ENCODE results near the gene KIF9. TPM values are rescaled to one million over a fixed set of nuclear protein-coding genes. Genes with fewer than 3 reads are reported as not detected.

The KIF9 gene, protein sequence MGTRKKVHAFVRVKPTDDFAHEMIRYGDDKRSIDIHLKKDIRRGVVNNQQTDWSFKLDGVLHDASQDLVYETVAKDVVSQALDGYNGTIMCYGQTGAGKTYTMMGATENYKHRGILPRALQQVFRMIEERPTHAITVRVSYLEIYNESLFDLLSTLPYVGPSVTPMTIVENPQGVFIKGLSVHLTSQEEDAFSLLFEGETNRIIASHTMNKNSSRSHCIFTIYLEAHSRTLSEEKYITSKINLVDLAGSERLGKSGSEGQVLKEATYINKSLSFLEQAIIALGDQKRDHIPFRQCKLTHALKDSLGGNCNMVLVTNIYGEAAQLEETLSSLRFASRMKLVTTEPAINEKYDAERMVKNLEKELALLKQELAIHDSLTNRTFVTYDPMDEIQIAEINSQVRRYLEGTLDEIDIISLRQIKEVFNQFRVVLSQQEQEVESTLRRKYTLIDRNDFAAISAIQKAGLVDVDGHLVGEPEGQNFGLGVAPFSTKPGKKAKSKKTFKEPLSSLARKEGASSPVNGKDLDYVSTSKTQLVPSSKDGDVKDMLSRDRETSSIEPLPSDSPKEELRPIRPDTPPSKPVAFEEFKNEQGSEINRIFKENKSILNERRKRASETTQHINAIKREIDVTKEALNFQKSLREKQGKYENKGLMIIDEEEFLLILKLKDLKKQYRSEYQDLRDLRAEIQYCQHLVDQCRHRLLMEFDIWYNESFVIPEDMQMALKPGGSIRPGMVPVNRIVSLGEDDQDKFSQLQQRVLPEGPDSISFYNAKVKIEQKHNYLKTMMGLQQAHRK
- 1 to 10 TPM; 1.7 to 8.6 (median 6.6) TPM for total RNA-seq

DNA sequence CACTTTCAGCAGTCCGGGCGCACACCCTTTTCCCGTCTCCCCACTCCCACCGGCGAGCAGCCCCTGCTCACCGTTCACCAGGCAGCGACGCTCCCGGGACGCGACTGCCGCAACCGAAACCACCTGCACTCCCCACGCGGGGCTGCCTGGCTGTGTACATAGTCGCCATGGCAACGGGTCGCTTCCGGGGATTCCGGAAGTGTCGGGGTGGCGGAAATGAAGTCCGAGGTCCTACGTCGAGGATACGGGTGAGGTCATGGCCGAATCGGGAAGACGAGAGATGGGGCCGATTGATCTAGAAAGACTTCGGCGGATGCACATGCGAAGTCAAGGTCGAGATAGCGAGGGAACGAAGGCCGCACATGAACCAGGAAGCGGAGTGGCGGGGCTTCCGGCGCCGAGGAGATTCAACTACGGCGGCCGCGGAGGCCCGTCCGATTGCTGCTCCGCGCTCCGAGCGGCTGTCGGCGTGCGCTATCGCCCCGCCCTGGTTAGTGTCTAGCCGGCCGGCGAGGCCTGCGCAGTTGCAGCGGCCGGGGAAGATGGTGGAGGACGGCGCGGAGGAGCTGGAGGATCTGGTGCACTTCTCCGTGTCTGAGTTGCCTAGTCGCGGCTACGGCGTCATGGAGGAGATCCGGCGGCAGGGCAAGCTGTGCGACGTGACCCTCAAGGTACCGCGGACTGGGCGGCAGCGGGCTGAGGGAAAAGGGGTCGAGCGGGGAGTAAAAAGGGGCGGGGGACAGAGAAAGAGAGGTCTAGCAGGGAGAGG is at the start of gene KIF9, which contains the start of gene KLHL18:
Gene KIF9, minus strand, starts transcription at position 376 of the 769 bp plus-strand sequence. CDS start 5,425 bp downstream, outside the sequence.
Gene KLHL18, plus strand, starts transcription at position 521 of the 769 bp plus-strand sequence. Its CDS starts 22 bp downstream, at position 543.
- no peaks in the 10 kb centered on the region for H3K9me3 ChIP-seq
- 0% methylated on average over 2 to 27 of the region's 82 CpGs for WGBS, 2 donors (ENCODE audit: low coverage in 1 of 2)
- H3K27me3 ChIP-seq = no peaks in the 10 kb centered on the region
- H3K4me3 ChIP-seq = peak within 1 kb of the TSS; percentile 40 to 84
- H3K27ac ChIP-seq = peak within 1 kb of the TSS; percentile 69 to 96 (median 92)
- H3K4me1 ChIP-seq = peaks cover 0 to 49% (median 28%) of the 10 kb centered on the region in 3 donors
- H3K36me3 ChIP-seq = peaks cover 0 to 6% of the 10 kb centered on the region in 2 donors
- TF ChIP-seq EP300 (IDR thresholded peaks at IDR 0.05) = no peak
- TF ChIP-seq, protein P1, sequence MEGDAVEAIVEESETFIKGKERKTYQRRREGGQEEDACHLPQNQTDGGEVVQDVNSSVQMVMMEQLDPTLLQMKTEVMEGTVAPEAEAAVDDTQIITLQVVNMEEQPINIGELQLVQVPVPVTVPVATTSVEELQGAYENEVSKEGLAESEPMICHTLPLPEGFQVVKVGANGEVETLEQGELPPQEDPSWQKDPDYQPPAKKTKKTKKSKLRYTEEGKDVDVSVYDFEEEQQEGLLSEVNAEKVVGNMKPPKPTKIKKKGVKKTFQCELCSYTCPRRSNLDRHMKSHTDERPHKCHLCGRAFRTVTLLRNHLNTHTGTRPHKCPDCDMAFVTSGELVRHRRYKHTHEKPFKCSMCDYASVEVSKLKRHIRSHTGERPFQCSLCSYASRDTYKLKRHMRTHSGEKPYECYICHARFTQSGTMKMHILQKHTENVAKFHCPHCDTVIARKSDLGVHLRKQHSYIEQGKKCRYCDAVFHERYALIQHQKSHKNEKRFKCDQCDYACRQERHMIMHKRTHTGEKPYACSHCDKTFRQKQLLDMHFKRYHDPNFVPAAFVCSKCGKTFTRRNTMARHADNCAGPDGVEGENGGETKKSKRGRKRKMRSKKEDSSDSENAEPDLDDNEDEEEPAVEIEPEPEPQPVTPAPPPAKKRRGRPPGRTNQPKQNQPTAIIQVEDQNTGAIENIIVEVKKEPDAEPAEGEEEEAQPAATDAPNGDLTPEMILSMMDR (IDR thresholded peaks at IDR 0.05) = peak in 1 of 4 experiments; percentile 32
- peak; percentile 71 for TF ChIP-seq POLR2A (IDR thresholded peaks at IDR 0.05)
- peak; percentile 85 for TF ChIP-seq POLR2AphosphoS5 (IDR thresholded peaks at IDR 0.05)
- ATAC-seq = peak; percentile 95

DNA sequence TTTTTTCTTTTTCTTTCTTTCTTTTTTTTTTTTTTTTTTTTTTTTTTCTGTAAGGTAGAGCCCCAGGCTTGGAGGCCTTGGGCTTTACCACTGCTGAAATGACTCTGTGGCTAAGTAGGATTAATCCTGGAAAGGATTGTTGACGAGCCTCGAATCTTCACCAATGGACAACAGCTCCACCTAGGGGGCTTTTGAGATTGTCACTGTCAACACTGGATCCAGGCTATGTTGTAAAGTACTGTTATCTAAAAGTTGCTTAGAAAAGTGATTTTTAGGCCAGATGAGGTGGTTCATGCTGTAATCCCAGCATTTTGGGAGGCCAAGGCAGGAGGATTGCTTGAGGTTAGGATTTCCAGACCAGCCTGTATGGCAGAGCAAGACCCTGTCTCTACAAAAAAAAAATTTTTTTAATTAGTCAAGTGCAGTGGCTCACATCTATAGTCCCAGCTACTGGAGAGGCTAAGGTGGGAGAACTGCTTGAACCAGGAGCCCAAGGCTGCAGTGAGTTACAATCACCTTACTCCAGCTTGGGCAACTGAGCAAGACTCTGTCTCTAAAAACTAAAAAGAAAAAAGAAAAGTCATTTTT is 41.8 kb upstream of the KIF9 start:
- no peak for TF ChIP-seq EP300 (IDR thresholded peaks at IDR 0.05)
- TF ChIP-seq, protein P1 (IDR thresholded peaks at IDR 0.05) = peak; percentile 64 to 72 (median 68)
- 20% methylated on average over 2 of the region's 2 CpGs; no CpG with 5 or more reads in 1 of the 2 donors for WGBS, 2 donors (ENCODE audit: low coverage in 1 of 2)
- H3K27me3 ChIP-seq = no peaks in the 10 kb centered on the region
- no peaks in the 10 kb centered on the region for H3K9me3 ChIP-seq
- H3K36me3 ChIP-seq = peaks cover 0 to 94% of the 10 kb centered on the region in 2 donors
- no peak overlapping the region for H3K27ac ChIP-seq
- H3K4me1 ChIP-seq = peaks cover 0 to 6% (median 0%) of the 10 kb centered on the region in 3 donors
- ATAC-seq = peak; percentile 89
- no peak overlapping the region for H3K4me3 ChIP-seq

DNA sequence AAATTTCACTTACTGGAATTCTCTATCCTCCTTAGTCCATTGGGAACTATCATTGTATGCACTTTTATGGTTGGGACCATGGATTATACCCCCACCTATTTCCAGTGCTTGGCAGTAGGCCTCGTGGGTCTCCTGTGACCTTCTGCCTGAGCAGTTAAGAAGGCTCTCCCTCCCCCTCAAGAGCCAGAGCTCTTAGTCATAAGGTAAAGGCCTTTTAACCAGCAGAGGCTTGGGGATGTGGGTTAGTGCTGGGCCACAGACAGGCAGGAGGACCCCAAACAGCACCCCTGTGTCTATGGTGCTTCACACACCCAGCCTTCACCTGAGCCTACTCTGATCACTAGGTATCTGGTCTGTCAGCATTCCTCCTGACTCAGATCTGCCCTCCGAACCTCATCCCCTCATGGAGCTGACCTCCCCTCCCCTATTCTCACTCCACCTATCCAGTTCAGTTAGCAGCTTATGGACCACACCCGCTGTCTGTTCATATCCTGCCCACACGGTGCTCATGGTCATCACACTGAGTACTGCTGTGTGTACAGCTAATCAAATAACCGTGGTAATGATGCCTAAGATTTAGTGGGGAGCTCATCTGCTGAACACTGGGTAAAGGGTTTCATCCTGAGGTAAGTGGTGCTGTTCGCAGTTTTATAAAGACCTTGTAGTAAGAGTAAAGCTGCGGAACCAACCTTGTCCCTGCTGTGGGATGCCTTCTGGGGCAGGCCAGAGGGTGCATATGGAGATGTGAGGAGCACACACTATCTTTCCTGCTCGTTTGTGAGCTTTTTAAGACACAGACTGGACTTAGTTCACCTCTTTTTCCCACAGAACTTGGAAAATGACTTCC is 41.1 kb upstream of the KIF9 start:
- ATAC-seq = no peak
- no peaks in the 10 kb centered on the region for H3K27me3 ChIP-seq
- 64 to 84% methylated on average over 5 to 8 of the region's 8 CpGs for WGBS, 2 donors (ENCODE audit: low coverage in 1 of 2)

More for the DNA sequence above, 41.1 kb upstream of the KIF9 start:
- peak overlapping the region in 1 of 4 donors; percentile 16 for H3K27ac ChIP-seq
- H3K4me3 ChIP-seq = no peak overlapping the region
- H3K36me3 ChIP-seq = peaks cover 0 to 87% of the 10 kb centered on the region in 2 donors
- peaks cover 0 to 13% (median 2%) of the 10 kb centered on the region in 3 donors for H3K4me1 ChIP-seq
- H3K9me3 ChIP-seq = no peaks in the 10 kb centered on the region
- TF ChIP-seq POLR2A (IDR thresholded peaks at IDR 0.05) (no peak), EP300 (IDR thresholded peaks at IDR 0.05) (no peak), POLR2AphosphoS5 (IDR thresholded peaks at IDR 0.05) (no peak)
- TF ChIP-seq, protein P1 (IDR thresholded peaks at IDR 0.05) = no peak
